CD4-positive, alpha-beta T cell (primary cell): ENCODE measurements around the gene CFAP53. TPM values are rescaled to one million over a fixed set of nuclear protein-coding genes. Genes with fewer than 3 reads are reported as not detected.
"Not testable (repeated sequence)": the region's sequence is repeated elsewhere in the genome, so short reads cannot be mapped to it uniquely, and the experiment has no call there.

Source experiments
- ATAC-seq: fragments of 200-7000 bp; cut with Tn5 transposase; one replicate; pipeline ENCODE4 v1.10.0; 2022; ENCODE audit warnings: mild to moderate bottlenecking; ENCODE audit not compliant: poor library complexity
- CTCF ChIA-PET: fragments of 350-600 bp; sonication (Branson Sonifier 250); formaldehyde crosslinking; loops from one replicate; lab custom pipeline; 2021; ENCODE audit warnings: antibody characterized with exemption, inconsistent platforms; lab: Charles Lee
- POLR2A ChIA-PET: fragments of 350-600 bp; sonication (Branson Sonifier 250); formaldehyde crosslinking; loops from one replicate; lab custom pipeline; 2021; ENCODE audit warnings: antibody characterized with exemption, inconsistent platforms; lab: Charles Lee
- DNase-seq, 14 experiments: peaks; one replicate each; pipeline ENCODE4 v3.0.0-alpha.2; 2013 to 2020; ENCODE audit warnings: mixed read lengths in 2 of 14
- H3K27ac ChIP-seq, 2 donors: one replicate each; pipeline versions ENCODE4 v1.5.1 to v1.7.0; 2013; ENCODE audit warnings: low read length in 2 of 2, low read depth in 1 of 2, mild to moderate bottlenecking in 1 of 2
- H3K27me3 ChIP-seq, 2 experiments: 1 replicate in 1 of 2; 2 replicates in 1 of 2; pipeline versions ENCODE4 v1.6.1 to v1.7.0; 2013; ENCODE audit warnings: low read length in 2 of 2, control low read depth in 1 of 2, mild to moderate bottlenecking in 1 of 2, moderate library complexity in 1 of 2; ENCODE audit not compliant: insufficient read depth in 2 of 2, control insufficient read depth in 1 of 2
- H3K36me3 ChIP-seq: one replicate; pipeline ENCODE4 v1.6.1; 2013; ENCODE audit warnings: low read length, control low read depth; ENCODE audit not compliant: insufficient read depth
- H3K4me1 ChIP-seq: one replicate; pipeline ENCODE4 v1.6.1; 2013; ENCODE audit warnings: low read length, control low read depth; ENCODE audit not compliant: insufficient read depth
- H3K4me3 ChIP-seq: one replicate; pipeline ENCODE4 v1.5.1; 2013; ENCODE audit warnings: mild to moderate bottlenecking, low read length, moderate library complexity
- H3K9me3 ChIP-seq, 2 experiments: 1 replicate in 1 of 2; 2 replicates in 1 of 2; pipeline versions ENCODE4 v1.6.1 to v1.7.0; 2013; ENCODE audit warnings: low read length in 2 of 2, mild to moderate bottlenecking in 2 of 2, control low read depth in 1 of 2, moderate library complexity in 1 of 2; ENCODE audit not compliant: control insufficient read depth in 1 of 2, insufficient read depth in 1 of 2
- H3K27ac Mint-ChIP-seq: one replicate; pipeline ENCODE4 v1.8.0; 2020; ENCODE audit warnings: mixed read lengths
- H3K27me3 Mint-ChIP-seq: one replicate; pipeline ENCODE4 v1.8.0; 2021; ENCODE audit warnings: mixed read lengths
- H3K36me3 Mint-ChIP-seq: one replicate; pipeline ENCODE4 v1.8.0; 2021; ENCODE audit warnings: low read depth, mixed read lengths
- H3K4me1 Mint-ChIP-seq: one replicate; pipeline ENCODE4 v1.8.0; 2021; ENCODE audit warnings: low read depth, mixed read lengths
- H3K4me3 Mint-ChIP-seq: one replicate; pipeline ENCODE4 v1.8.0; 2020; ENCODE audit warnings: mild to moderate bottlenecking, mixed read lengths
- H3K9me3 Mint-ChIP-seq: one replicate; pipeline ENCODE4 v1.8.0; 2020; ENCODE audit warnings: mixed read lengths
- CTCF ChIP-seq: fragments of 200-600 bp; IDR thresholded peaks from one replicate; pipeline ENCODE4 v1.8.0; 2022; ENCODE audit warnings: antibody characterized with exemption, mild to moderate bottlenecking
- intact Hi-C, 2 experiments: fragments of 100-400 bp; cut with DNase I in 1 of 2; cut with micrococcal nuclease in 1 of 2; formaldehyde crosslinking; loops; one replicate each; pipeline versions ENCODE4 v1.15.1 to v1.9.0; 2023 to 2025; cut with DNase I, micrococcal nuclease
- total RNA-seq, 174 experiments: library from RNA in 2 of 174; stranded (reverse) in 2 of 174; gene quantifications; one replicate each; pipeline ENCODE4 v1.2.3 and lab custom pipeline; 2021 to 2026

CFAP53 gene
- total RNA-seq, 2 experiments from 2014 or later, result 0.33 to 0.47 TPM

GRCh38 chr18:50240080-50240563 is 26.2 kb downstream of the CFAP53 start:
- DNase-seq, result peak in 1 of 14 experiments; percentile 6
- Histone ChIP-seq H3K36me3 (no peaks in the 10 kb centered on the region), H3K4me3 (no peak overlapping the region), H3K4me1 (no peaks in the 10 kb centered on the region), H3K27ac (no peak overlapping the region), H3K9me3 (no peaks in the 10 kb centered on the region), H3K27me3 (no peaks in the 10 kb centered on the region)
- CTCF ChIA-PET, result no interaction called here
- H3K27ac Mint-ChIP-seq, result no peak overlapping the region
- H3K4me3 Mint-ChIP-seq, result no peak overlapping the region
- intact Hi-C loops, result no loop called here
- H3K9me3 Mint-ChIP-seq, result peaks cover 13% of the 10 kb centered on the region
- H3K36me3 Mint-ChIP-seq, result peaks cover 8% of the 10 kb centered on the region
- no peaks in the 10 kb centered on the region for H3K4me1 Mint-ChIP-seq
- peaks cover 16% of the 10 kb centered on the region for H3K27me3 Mint-ChIP-seq
- no peak for ATAC-seq
- no peak for TF ChIP-seq CTCF
- POLR2A ChIA-PET, result no interaction called here

GRCh38 chr18:50232419-50232818 is 33.9 kb downstream of the CFAP53 start:
- DNase-seq (no peak), ATAC-seq (no peak)
- Histone ChIP-seq H3K36me3 (no peaks in the 10 kb centered on the region), H3K4me3 (no peak overlapping the region), H3K4me1 (no peaks in the 10 kb centered on the region), H3K9me3 (no peaks in the 10 kb centered on the region), H3K27ac (no peak overlapping the region), H3K27me3 (no peaks in the 10 kb centered on the region)
- POLR2A ChIA-PET, result no interaction called here
- no peak for TF ChIP-seq CTCF
- Mint-ChIP-seq H3K27me3 (peaks cover 25% of the 10 kb centered on the region), H3K4me1 (no peaks in the 10 kb centered on the region), H3K27ac (no peak overlapping the region), H3K9me3 (no peaks in the 10 kb centered on the region), H3K4me3 (no peak overlapping the region), H3K36me3 (no peaks in the 10 kb centered on the region)
- intact Hi-C loops, result no loop called here
- CTCF ChIA-PET, result no interaction called here

- Mint-ChIP-seq H3K9me3 (no peaks in the 10 kb centered on the region), H3K27me3 (peaks cover 24% of the 10 kb centered on the region), H3K36me3 (no peaks in the 10 kb centered on the region), H3K4me1 (no peaks in the 10 kb centered on the region), H3K27ac (no peak overlapping the region), H3K4me3 (no peak overlapping the region)
- Histone ChIP-seq H3K27ac (no peak overlapping the region), H3K36me3 (no peaks in the 10 kb centered on the region), H3K4me1 (no peaks in the 10 kb centered on the region), H3K9me3 (no peaks in the 10 kb centered on the region), H3K27me3 (no peaks in the 10 kb centered on the region), H3K4me3 (no peak overlapping the region)
- ATAC-seq (no peak), DNase-seq (no peak)
- ChIA-PET POLR2A (no interaction called here), CTCF (no interaction called here)
- TF ChIP-seq CTCF, result no peak
- intact Hi-C loops, result no loop called here
Measured at GRCh38 chr18:50231621-50232020, 34.7 kb downstream of the CFAP53 start.

- POLR2A ChIA-PET, H3K4me1 Mint-ChIP-seq: not testable (repeated sequence)
Measured at GRCh38 chr18:50220249-50220648, 46.0 kb downstream of the CFAP53 start.

More at GRCh38 chr18:50220249-50220648, 46.0 kb downstream of the CFAP53 start:
- H3K27me3 ChIP-seq, intact Hi-C loops, H3K4me1 ChIP-seq, H3K4me3 ChIP-seq, H3K9me3 ChIP-seq, H3K27ac Mint-ChIP-seq, H3K36me3 ChIP-seq, DNase-seq, H3K9me3 Mint-ChIP-seq, H3K27ac ChIP-seq, H3K4me3 Mint-ChIP-seq, ATAC-seq, H3K36me3 Mint-ChIP-seq: not testable (repeated sequence)
- peaks cover 45% of the 10 kb centered on the region for H3K27me3 Mint-ChIP-seq
- CTCF ChIA-PET, result interaction anchor here (3.4 kb wide), 1 partner anchor 136 kb away, joined by 24 read pairs; no protein-coding TSS in a partner anchor
